Muscle layer of colon (tissue), 2 donors: ENCODE data around the gene SNX5.

Experiments
- H3K27ac ChIP-seq: one replicate; pipeline ENCODE4 v1.7.0; 2013; ENCODE audit warnings: low read depth, mild to moderate bottlenecking, low read length, moderate library complexity
- H3K27me3 ChIP-seq, 2 donors: one replicate each; pipeline ENCODE4 v1.7.0; 2013; ENCODE audit warnings: low read length in 2 of 2, mild to moderate bottlenecking in 2 of 2; ENCODE audit not compliant: insufficient read depth in 2 of 2, control insufficient read depth in 1 of 2
- H3K36me3 ChIP-seq: one replicate; pipeline ENCODE4 v1.7.0; 2013; ENCODE audit warnings: mild to moderate bottlenecking, low read length; ENCODE audit not compliant: insufficient read depth
- H3K4me1 ChIP-seq: one replicate; pipeline ENCODE4 v1.7.0; 2013; ENCODE audit warnings: mild to moderate bottlenecking, low read length; ENCODE audit not compliant: insufficient read depth
- H3K4me3 ChIP-seq, 2 donors: one replicate each; pipeline ENCODE4 v1.7.0; 2013; ENCODE audit warnings: low read length in 2 of 2, low read depth in 1 of 2, mild to moderate bottlenecking in 1 of 2, moderate library complexity in 1 of 2
- H3K9ac ChIP-seq: one replicate; pipeline ENCODE4 v1.7.0; 2013; ENCODE audit warnings: low read length
- H3K9me3 ChIP-seq: one replicate; pipeline ENCODE4 v1.7.0; 2013; ENCODE audit warnings: mild to moderate bottlenecking, low read length
- donor health status: abdominal sarcoma.
- donor health status: Adenocarcinoma of cecum.

Gene SNX5

DNA sequence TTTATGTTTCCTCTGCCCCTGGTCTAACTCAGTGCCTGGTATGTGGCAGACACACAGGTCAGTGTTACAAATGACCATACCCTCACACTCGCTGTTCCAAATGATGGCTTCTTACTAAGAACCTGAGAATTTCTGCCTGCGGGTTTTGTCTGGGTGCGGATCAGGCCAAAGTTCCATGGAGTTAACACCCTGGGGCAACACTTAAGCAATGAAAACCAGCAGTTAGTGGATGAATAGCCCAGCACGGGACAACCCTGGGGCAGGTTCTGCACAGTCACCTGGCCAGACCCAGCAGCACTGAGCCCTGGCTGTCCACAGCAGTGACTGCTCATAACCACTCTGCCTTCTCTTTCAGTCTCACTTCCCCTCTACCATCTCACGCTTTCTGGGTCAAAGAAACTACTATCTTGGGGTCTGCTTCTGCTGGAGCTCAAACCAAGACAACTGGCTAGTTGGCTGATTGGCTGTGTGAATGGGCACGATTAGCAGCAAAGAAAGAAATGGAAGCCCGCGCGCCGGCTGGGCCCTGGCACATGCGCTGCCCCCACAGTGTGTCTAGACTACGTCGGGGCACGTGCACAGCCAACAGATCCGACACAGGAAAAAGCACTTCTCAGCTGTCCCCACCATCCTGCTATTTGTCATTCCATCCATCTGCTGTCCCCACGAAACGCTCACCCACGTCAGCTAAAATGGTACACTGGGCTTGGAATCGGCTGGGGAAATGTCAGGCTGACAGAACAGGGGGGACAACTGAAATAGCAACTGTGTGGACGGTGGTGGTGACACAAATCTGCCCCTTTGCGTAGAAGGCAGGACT lies 36.8 kb upstream of the SNX5 start:
- no peaks in the 10 kb centered on the region for H3K9me3 ChIP-seq
- peaks cover 18% of the 10 kb centered on the region for H3K4me1 ChIP-seq
- H3K9ac ChIP-seq: no peak overlapping the region
- no peak overlapping the region for H3K4me3 ChIP-seq
- no peaks in the 10 kb centered on the region for H3K36me3 ChIP-seq
- no peak overlapping the region for H3K27ac ChIP-seq
- H3K27me3 ChIP-seq: no peaks in the 10 kb centered on the region

DNA sequence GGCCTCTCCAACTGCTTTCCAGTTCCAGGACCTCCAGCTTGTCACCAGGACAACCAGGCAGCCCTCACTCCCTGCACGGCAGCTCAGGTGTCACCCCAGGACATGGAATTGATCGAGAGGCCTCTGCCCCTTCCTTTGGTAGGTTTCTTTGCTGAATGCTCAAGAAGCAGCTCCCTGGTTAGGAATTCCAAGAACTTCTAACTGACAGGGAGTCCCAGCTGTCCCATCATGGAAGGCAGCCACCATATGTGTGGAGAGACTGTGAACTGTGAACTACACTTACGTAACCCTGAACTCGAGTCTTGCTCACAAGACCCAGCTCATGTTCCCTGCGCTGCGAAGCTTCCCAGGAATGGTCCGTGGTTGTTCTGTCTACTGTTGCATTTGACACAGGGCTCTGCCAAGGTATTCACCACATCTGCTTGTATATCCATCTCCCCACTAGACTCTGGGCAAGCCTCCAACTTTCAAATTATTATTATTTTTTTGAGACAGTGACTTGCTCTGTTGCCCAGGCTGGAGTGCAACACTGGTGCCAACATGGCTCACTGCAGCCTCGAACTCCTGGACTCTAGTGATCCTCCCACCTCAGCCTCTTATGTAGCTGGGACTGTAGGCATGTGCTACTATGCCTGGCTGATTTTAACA lies 35.9 kb upstream of the SNX5 start:
- Histone ChIP-seq H3K9ac (no peak overlapping the region), H3K36me3 (no peaks in the 10 kb centered on the region), H3K9me3 (no peaks in the 10 kb centered on the region), H3K27ac (no peak overlapping the region), H3K27me3 (no peaks in the 10 kb centered on the region), H3K4me1 (peaks cover 18% of the 10 kb centered on the region), H3K4me3 (no peak overlapping the region)

DNA sequence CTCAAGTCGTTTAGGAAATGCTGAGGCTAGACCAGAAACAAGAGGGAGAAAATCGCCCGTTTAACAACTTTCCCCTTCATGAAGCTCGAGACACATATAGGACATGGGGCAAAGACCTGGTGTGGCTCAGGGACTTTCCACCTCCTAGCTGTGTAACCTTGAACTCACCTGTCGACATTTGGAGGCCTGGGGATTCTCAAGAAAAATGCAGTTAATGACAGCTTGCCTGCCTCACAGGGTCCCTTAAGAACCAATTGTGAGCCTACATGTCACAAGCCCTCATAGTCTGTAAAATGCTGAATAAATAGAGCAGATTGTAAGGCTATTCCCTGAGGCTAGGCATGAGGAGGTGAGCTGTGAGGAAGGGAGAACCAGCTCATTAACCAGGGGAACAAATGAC lies 35.3 kb upstream of the SNX5 start:
- peaks cover 18% of the 10 kb centered on the region for H3K4me1 ChIP-seq
- H3K9ac ChIP-seq: no peak overlapping the region
- no peaks in the 10 kb centered on the region for H3K9me3 ChIP-seq
- no peaks in the 10 kb centered on the region for H3K27me3 ChIP-seq
- no peaks in the 10 kb centered on the region for H3K36me3 ChIP-seq
- H3K4me3 ChIP-seq: no peak overlapping the region
- no peak overlapping the region for H3K27ac ChIP-seq

DNA sequence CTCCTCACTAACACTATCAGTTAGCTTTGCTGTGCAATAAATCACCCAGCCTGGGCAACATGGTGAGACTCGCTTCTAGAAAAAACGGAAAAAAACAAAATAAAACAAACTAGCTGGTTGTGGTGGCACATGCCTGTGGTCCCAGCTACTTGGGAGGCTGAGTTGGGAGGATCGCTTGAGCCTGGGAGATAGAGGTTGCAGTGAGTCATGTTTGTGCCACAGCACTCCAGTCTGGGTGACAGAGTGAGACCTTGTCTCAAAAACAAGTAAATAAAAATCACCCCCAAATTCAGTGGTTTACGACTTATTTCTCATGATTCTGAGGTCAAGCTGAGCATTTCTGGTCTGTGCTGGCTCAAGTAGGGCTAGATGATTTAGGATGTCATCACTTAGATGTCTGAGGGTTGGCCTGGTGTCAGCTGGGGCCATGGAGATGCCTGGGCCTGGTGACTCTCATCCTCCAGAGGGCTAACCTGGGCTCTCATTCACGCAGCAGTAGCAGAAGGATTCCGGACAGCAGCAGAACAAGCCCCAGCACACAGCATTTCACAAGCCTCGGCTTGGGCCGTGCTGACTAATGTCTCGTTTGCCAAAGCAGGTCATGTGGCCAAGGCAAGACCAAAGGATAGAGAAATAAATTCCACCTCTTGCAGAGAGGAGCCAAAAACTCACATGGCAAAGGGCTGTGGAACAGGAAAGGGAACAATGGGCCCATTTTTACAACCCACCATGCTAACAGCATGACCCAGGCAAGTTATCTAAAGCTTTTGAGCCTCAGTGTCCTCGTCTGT lies 32.7 kb upstream of the SNX5 start:
- Histone ChIP-seq H3K9me3 (no peaks in the 10 kb centered on the region), H3K36me3 (no peaks in the 10 kb centered on the region), H3K9ac (no peak overlapping the region), H3K4me3 (no peak overlapping the region), H3K27me3 (no peaks in the 10 kb centered on the region), H3K4me1 (peaks cover 13% of the 10 kb centered on the region), H3K27ac (no peak overlapping the region)

DNA sequence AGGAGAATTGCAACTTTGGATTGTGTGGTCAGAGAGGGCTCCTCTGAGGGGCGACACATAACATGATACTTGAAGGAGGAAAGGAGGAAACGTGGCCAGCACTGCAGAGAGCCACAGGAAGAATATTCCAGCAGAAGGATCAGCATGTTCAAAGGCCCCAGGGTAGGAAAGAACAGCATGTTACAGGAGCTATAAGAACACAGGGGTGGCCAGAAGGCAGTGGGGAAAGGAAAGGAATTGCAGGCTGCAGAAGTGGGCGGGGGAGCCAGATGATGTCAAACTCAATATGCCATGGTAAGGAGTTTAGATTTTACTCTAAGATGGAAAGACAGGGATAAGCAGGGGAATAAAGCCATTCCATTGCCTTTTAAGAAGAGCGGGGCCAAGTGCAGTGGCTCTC lies 31.0 kb upstream of the SNX5 start:
- no peaks in the 10 kb centered on the region for H3K9me3 ChIP-seq
- no peaks in the 10 kb centered on the region for H3K36me3 ChIP-seq
- H3K4me1 ChIP-seq: peaks cover 13% of the 10 kb centered on the region
- no peak overlapping the region for H3K4me3 ChIP-seq
- no peaks in the 10 kb centered on the region for H3K27me3 ChIP-seq
- H3K9ac ChIP-seq: no peak overlapping the region
- H3K27ac ChIP-seq: no peak overlapping the region

DNA sequence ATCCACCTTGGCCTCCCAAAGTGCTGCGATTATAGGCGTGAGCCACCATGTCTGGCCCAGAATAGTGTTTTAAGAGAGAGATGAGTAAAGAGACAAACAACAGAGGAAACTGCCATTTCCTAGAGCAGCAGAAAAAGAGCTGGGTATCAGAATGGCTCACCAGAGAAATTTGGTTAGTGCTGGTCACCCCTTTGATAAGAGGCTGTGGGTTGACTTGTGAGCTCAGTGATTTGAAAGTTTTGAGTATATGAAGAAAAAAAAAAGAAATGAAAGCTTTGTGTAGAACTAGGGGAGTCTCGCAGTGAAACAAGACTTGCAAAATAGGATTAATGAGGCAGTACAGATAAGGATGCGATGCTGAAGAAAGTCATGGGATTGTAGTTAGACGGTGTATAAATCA lies 29.9 kb upstream of the SNX5 start:
- Histone ChIP-seq H3K4me3 (no peak overlapping the region), H3K36me3 (no peaks in the 10 kb centered on the region), H3K9me3 (no peaks in the 10 kb centered on the region), H3K27me3 (no peaks in the 10 kb centered on the region), H3K27ac (no peak overlapping the region), H3K4me1 (peaks cover 13% of the 10 kb centered on the region), H3K9ac (no peak overlapping the region)

DNA sequence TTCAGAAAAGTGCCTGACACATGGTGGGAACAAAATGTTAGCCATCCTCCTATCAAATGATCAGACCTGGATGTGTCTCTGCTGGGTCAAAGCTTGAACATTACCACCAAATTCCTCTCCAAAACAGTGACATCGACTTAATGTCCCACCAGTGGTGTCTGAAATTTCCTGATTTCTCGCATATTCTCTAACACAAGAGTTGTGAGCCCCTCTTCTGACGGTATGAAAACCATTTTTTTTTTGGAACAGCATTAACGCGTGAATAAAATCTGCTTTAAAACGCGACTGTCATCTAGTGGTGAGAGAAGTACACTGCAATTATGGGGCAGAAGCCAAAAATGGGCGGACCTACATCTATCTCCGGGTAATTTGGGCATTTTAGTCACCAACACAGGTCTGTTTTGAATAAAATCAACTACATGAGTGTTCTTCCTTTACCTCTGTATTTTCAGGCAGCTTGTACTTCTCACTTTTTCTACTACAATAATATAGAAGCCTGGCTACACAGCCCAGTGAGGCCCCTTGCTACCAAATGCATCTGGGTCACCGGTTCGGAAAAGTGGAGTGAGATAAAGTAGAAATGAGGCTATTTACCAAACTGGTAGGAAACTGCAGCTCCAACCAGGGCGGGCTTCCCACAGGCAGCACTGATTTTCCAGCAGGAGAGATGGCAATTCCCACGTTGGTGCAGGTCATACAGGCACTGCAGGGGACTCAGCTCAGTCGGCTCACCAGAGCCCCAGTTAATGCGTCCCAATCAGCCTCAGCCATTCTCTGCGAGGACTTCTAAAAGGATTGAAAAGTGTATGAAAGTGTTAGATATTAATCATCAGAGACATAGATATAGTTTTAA lies 27.6 kb upstream of the SNX5 start:
- Histone ChIP-seq H3K36me3 (no peaks in the 10 kb centered on the region), H3K9me3 (no peaks in the 10 kb centered on the region), H3K27ac (no peak overlapping the region), H3K9ac (no peak overlapping the region), H3K4me3 (no peak overlapping the region), H3K4me1 (peaks cover 6% of the 10 kb centered on the region), H3K27me3 (no peaks in the 10 kb centered on the region)

DNA sequence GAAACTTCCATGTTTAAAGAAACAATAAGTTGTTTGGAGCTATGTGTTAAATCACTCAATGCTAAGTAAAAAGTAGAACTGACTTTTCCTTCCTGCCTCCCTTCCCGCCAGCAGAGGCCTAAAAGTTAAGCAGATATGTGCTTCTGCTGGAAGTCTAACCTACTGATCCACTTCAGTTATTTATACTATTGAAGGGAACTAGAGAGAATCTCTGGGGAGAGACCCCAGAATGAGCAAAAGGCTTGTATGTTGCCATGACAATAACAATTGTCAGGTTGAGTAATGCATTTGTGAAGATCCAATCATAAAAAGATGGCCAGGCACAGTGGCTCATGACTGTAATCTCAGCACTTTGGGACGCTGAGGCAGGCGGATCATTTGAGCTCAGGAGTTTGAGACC lies 25.0 kb upstream of the SNX5 start:
- Histone ChIP-seq H3K9ac (no peak overlapping the region), H3K4me3 (no peak overlapping the region), H3K36me3 (peaks cover 9% of the 10 kb centered on the region), H3K27ac (no peak overlapping the region), H3K4me1 (no peaks in the 10 kb centered on the region), H3K9me3 (no peaks in the 10 kb centered on the region), H3K27me3 (no peaks in the 10 kb centered on the region)

DNA sequence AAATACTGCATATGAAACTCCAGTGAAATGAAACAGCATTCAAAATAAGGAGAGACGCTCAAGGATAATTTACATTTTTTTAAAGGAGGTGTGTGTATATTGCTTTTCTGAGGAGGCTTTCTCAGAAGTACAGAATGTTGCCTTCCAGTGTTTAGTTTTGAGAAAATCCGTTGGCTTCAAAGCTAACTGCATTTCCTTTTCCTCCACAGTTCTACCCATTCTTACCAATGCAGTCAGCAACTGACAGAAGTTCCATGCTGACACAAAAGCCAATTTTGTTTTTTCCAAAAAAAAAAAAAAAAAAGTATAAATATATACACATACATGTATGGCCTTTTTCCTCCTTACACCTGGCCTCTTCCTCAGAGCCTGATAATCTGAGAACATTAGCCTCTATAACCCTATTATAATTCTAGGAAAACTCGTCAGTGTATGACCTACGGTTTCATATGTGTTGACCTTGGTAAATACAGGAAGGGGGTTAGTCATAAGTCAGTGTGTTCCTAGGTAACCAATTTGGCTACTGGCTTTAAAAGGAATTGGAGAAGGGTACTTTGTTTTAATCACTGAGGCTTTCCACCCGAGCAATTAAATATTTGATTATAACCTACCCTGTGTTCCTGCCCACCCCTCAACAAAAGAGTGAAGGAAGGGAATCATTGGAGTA lies 24.4 kb upstream of the SNX5 start:
- Histone ChIP-seq H3K9ac (no peak overlapping the region), H3K27me3 (no peaks in the 10 kb centered on the region), H3K9me3 (no peaks in the 10 kb centered on the region), H3K4me1 (no peaks in the 10 kb centered on the region), H3K27ac (no peak overlapping the region), H3K36me3 (peaks cover 9% of the 10 kb centered on the region), H3K4me3 (no peak overlapping the region)

DNA sequence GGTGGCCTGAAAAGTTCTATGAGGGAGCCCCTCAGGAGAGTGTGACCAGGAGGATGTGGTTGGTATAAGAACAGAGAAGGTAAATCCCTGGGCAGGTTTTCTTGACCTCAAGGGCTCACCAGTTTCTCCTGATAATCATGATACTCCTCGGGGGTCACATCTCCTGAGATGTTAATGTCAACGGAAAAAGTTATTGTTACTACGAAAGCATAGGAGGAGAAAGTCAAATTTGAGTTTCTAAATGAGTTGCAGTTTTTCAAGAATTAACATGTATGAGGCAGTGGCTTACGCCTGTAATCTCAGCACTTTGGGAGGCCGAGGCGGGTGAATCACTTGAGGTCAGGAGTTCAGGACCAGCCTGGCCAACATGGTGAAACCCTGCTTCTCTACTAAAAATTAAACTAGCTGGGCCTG lies 23.6 kb upstream of the SNX5 start:
- Histone ChIP-seq H3K9ac (no peak overlapping the region), H3K27ac (no peak overlapping the region), H3K9me3 (no peaks in the 10 kb centered on the region), H3K4me1 (no peaks in the 10 kb centered on the region), H3K36me3 (peaks cover 9% of the 10 kb centered on the region), H3K27me3 (no peaks in the 10 kb centered on the region), H3K4me3 (no peak overlapping the region)
